Jurkat, Clone E6-1 (cell line): Measurements from ENCODE around the gene CD46.

Experiments
- DNase-seq: peaks from one replicate; pipeline ENCODE4 v3.0.0-alpha.2; 2011; ENCODE audit warnings: low read depth, low spot score
- H3K4me3 ChIP-seq: 2 replicates; pipeline ENCODE4 v1.5.1; 2011; ENCODE audit warnings: mild to moderate bottlenecking, low read length, control low read depth, moderate library complexity

Gene CD46

DNA sequence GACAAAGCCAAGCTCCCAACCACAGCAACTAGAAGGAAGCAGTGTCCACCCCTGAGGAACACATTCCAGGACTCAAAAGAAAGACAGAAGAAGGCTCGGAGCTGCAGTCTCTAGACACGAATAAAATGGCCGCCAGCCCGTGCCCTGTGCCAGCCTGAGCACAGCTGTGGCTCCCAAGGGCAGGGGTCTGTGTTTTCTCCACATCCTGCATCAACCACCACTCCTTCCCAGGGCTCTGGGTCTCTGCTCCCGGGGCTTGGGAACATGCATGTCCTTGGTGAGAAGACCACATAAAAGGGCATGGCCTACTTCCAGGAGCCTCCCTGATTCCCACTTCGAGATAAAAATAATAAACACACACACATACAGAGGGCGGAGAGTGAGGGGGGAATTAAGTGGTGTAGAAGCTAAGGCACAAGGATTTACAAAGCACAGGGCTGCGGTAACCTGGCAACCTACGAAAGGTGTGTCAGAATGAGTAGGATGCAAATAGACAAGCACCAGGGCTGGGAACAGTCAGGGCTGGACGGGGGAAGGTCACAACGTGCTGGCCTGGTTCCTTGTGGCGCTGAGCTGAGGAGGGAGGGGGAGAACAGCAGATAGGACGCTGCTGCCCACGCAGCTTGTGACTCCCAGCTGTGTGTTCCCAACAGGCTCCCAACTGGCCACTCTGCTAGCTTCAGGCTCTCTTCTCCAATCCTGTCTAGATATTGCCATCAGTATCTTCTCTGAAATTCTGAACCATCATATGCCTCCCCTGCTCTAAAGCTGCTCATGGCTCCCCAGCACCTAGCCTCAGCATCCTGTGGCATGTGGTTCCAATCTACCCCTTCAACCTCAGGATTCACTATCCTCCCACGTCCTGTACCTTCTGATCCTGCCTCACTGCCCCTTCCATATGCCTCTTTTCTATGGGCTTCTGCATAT lies 86.6 kb downstream of the CD46 start:
- no peak overlapping the region for H3K4me3 ChIP-seq
- no peak for DNase-seq

DNA sequence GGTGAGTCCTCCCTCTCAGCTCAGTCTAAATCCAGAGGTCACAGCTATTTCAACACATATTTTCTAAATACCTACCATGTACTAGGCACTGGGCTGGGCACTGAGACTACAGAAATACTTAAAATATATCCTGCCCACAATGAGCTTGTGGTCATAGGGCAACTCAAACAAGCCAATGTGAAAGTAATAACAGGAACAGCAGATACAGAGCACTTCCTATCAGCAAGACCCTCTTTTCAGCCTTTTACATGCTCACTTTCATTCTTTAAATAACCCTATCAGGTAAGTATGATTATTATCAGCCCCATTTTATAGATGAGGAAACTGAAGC lies 87.2 kb downstream of the CD46 start:
- H3K4me3 ChIP-seq: no peak overlapping the region
- DNase-seq: no peak

DNA sequence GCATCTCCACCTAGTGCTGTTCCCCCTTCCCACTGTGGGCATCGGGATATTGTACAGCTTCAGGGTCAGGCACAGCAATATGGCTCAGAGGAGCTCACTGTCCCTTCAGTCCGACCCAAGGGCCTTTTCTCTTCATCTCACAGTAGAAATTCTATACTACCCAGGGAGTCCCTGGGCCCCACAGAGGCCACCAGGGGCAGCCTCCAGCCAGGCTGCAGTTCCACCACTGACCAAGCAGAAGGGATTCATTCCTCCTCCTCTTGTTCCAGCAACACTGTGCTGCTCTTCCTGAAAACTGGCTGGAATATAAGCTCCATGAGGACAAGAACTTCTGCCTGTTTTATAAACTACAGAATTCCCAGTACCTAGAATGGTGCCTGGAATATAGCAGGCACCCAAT lies 88.5 kb downstream of the CD46 start:
- no peak for DNase-seq
- no peak overlapping the region for H3K4me3 ChIP-seq

DNA sequence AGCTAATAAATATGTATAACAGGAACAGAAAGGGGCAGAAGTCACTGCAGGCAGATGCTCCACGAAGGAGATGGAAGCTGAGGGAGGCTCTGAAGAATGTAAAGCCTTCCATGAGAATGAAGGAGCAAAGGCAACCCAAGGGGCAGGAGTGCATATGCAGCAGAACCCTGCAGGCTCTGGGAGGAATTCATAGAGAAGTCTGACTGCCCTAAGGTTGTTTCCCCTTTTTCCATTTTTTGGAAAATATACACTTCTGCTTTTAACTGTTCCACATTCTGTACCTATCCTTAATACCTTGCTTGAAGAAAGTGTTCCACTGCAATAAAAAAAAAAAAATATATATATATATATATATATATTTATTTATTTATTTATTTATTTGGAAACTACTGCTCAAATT lies 89.4 kb downstream of the CD46 start:
- H3K4me3 ChIP-seq: no peak overlapping the region
- no peak for DNase-seq

DNA sequence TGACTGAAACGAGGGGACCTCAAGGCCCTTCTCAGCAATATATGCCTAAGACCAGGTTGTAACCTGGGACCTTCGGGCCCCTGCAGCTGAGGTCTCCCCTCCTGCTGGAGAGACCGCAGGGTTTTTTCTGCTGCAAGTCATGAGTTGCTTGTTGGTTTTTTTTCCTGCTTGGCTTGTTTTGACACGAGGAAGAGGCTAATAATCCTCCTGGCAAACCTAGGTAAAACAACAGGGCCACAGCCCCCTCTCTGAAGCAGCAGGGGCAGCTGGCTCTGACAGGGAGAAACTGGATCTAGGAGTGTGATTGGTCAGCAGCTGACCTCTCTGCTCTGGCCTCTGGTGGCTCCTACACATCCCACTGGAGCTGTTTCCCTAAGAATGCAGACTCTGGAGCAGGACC lies 90.0 kb downstream of the CD46 start:
- no peak for DNase-seq
- no peak overlapping the region for H3K4me3 ChIP-seq

DNA sequence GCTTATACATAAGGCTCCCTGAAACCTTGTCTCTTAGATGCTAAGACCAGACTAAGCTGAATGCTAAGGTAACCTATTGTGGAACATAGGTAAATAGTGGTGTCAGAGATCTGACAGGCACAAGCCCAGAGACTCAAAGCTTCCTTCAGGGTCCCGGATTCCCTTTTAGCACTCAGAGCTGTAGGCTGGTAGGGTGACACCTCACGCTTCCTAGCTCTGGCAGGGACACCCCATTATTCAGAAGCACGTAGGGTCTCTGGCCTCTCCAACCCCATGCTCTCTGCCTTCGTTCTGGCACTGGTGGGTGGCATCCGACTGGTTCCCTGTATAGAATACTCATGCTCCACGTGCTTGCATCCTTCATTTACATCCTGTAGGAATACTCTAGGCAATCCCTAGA lies 90.7 kb downstream of the CD46 start:
- H3K4me3 ChIP-seq: no peak overlapping the region
- no peak for DNase-seq

DNA sequence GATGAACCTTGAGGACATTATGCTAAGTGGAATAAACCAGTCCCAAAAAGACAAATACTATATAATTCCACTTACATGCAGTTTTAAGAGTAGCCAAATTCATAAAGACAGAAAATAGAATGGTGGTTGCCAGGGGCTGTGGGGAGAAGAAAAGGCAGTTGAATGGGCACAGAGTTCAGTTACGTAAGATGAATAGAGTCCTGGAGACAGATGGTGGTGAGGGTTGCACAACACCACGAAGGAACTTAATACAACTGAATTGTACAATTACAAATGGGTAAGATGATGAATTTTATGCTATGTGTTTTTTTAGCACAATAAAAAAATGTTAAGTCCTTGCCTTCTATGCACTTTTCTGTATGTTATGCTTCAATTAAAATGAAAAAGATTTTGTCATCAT lies 92.5 kb downstream of the CD46 start:
- DNase-seq: no peak
- no peak overlapping the region for H3K4me3 ChIP-seq
